ENCODE data around the gene CSRP2. TPM values are rescaled to one million over a fixed set of nuclear protein-coding genes. Genes with fewer than 3 reads are reported as not detected.

Gene CSRP2
- total and polyA plus RNA-seq, 4 donors: 26.8 to 85.9 (median 64.0) TPM

Other genes with a start within 250 kb of the CSRP2 start
- 100 to 1,000 TPM in 1 of 2 donors, 10 to 100 TPM in 1; 98.0 to 201 TPM for gene ZDHHC17, start 114.9 kb downstream of the CSRP2 start, total RNA-seq
- gene ZDHHC17, start 114.9 kb downstream of the CSRP2 start, polyA plus RNA-seq (ENCODE audit: insufficient read length in 2 of 2): 10 to 100 TPM; 60.7 to 78.4 TPM
- 1 to 10 TPM; 2.4 to 3.7 TPM for gene E2F7, start 186.6 kb upstream of the CSRP2 start, total RNA-seq
- gene E2F7, start 186.6 kb upstream of the CSRP2 start, polyA plus RNA-seq (ENCODE audit: insufficient read length in 2 of 2): 1 to 10 TPM; 3.1 to 4.0 TPM

All from spinal cord (tissue), 4 donors.